MM.1S (cell line): Measurements from ENCODE around the gene STYX.

Source experiments
- CTCF ChIP-seq: fragments of 300-600 bp; sonication (generic); IDR thresholded peaks from 2 replicates; pipeline ENCODE4 v1.5.1; 2016; ENCODE audit warnings: antibody characterized with exemption, low read length, mixed read lengths
- EZH2 ChIP-seq: fragments of 300-600 bp; sonication (generic); optimal IDR thresholded peaks from 2 replicates; pipeline ENCODE3; 2017; ENCODE audit warnings: low read depth, mild to moderate bottlenecking, antibody characterized with exemption, low read length, mixed read lengths
- EZH2phosphoT487 ChIP-seq: fragments of 300-600 bp; sonication (generic); IDR thresholded peaks from 2 replicates; pipeline ENCODE4 v1.6.1; 2018; ENCODE audit warnings: antibody characterized with exemption, low read length

GRCh38 chr14:52821805-52822250 is 91.9 kb downstream of the STYX start:
- TF ChIP-seq CTCF (no peak), EZH2 (no peak), EZH2phosphoT487 (no peak)
